Pericardium fibroblast (primary cell): ENCODE measurements around the gene IL36A. TPM values are rescaled to one million over a fixed set of nuclear protein-coding genes. Genes with fewer than 3 reads are reported as not detected.

Source experiments
- total RNA-seq: library from RNA; depleted of rRNA; stranded (reverse); fragments of >200 nt; gene quantifications from 2 replicates; pipeline ENCODE4 v1.2.3, GENCODE V29; 2015

The IL36A gene, protein sequence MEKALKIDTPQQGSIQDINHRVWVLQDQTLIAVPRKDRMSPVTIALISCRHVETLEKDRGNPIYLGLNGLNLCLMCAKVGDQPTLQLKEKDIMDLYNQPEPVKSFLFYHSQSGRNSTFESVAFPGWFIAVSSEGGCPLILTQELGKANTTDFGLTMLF
- not detected in 2 replicates for total RNA-seq

DNA sequence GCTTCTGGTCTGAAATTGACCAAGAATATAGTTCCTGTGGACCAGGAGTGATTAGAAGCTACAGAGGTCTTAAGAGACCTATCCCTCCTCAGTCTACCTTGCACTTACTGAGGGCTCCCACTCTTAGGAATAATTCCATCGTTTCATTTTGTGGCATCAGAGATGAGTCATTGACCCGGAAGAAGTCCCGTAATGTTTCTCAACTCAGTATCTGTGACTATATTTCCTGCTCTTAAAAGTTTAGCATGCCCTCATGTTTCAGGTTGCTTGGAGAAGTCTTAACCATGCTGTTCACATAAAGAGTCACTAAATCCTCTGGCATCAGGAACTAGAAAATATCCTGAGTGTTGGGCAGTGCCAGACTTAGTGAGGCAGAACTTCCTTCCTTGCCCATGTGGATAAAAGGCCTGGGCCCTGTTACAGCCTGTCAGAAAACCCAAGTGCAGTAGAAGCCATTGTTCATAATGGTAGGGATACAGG lies at the start of gene IL36A:
Gene IL36A, plus strand, starts transcription at position 430 of the 480 bp plus-strand sequence. CDS start 413 bp downstream, outside the sequence.

DNA sequence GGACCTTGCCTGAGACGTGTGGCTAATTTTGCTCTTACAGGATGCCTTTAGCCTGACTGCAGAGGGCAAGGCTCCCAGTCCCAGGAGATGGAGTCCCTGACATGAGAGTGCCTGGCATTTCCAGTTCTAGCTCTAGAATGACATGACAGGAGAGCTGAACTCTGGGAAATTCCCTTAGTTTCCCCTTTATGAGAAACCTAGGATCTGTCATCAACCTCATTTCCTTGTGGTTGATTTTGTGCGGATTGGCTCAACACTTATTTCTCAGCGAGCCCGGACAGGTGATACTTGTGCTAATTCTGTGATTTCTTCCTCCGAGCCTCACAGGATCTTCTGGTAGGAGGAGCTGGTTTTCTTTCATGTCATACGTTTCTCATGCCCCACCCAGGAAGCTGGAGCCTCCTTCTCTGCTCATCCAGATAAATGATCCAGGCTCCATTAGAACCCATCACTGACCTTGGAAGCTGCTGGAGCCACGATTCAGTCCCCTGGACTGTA lies 27.7 kb upstream of the IL36A start, which contains the start of gene IL36G:
Gene IL36G, plus strand, starts transcription at position 448 of the 498 bp plus-strand sequence. CDS start 633 bp downstream, outside the sequence.

DNA sequence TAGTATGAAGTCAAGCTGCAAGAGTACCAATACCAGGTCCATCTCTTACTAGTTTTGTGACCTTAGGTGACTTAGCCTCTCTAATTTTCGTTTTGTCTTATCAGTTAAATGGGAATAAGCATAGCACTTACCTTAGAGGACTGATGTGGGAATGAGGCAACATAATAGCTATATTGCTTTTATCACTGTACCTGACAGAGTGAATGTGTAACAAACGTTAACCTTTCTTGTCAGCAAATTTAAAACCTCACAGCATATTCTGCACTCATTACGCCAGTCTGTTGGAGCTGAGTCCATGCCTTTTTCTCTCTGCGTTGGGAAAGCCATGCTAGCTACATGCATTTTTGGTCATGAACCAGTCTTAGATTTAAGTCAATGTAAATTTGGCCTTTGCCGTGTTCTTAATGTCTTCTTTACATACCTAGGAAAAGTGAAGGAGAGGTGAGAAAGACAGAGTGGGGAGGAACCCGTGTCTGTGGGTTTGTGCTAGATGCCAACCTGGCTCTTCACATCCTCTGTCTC lies 47.2 kb downstream of the IL36A start, which contains the start of gene IL36B:
Gene IL36B, minus strand, starts transcription at position 472 of the 522 bp plus-strand sequence.

Other genes with a start within 250 kb of the IL36A start
- 0.23 and 0.77 TPM in 2 replicates for gene CKAP2L, start 240.8 kb upstream of the IL36A start, total RNA-seq
- under 0.01 TPM in 1 of 2 replicates, not detected in the other for gene IL1A, start 221.0 kb upstream of the IL36A start, total RNA-seq
- 0.09 and 1.9 TPM in 2 replicates for gene IL1B, start 168.7 kb upstream of the IL36A start, total RNA-seq
- not detected in 2 replicates for gene IL37, start 94.3 kb upstream of the IL36A start, total RNA-seq
- not detected in 2 replicates for gene IL36G, start 27.5 kb upstream of the IL36A start, total RNA-seq
- not detected in 2 replicates for gene IL36B, start 47.4 kb downstream of the IL36A start, total RNA-seq
- not detected in 2 replicates for gene IL36RN, start 53.7 kb downstream of the IL36A start, total RNA-seq
- not detected in 2 replicates for gene IL1F10, start 62.5 kb downstream of the IL36A start, total RNA-seq
- gene IL1RN, start 122.1 kb downstream of the IL36A start, total RNA-seq: not detected in 2 replicates
- 0.58 and 0.85 TPM in 2 replicates for gene PSD4, start 168.5 kb downstream of the IL36A start, total RNA-seq